ENCODE measurements around the gene LGALS1. TPM values are rescaled to one million over a fixed set of nuclear protein-coding genes. Genes with fewer than 3 reads are reported as not detected.
"Not testable (repeated sequence)": the region's sequence is repeated elsewhere in the genome, so short reads cannot be mapped to it uniquely, and the experiment has no call there.

LGALS1 gene
- total RNA-seq, 2 donors from 2014 or later, result 1,470 to 1,957 TPM

DNA sequence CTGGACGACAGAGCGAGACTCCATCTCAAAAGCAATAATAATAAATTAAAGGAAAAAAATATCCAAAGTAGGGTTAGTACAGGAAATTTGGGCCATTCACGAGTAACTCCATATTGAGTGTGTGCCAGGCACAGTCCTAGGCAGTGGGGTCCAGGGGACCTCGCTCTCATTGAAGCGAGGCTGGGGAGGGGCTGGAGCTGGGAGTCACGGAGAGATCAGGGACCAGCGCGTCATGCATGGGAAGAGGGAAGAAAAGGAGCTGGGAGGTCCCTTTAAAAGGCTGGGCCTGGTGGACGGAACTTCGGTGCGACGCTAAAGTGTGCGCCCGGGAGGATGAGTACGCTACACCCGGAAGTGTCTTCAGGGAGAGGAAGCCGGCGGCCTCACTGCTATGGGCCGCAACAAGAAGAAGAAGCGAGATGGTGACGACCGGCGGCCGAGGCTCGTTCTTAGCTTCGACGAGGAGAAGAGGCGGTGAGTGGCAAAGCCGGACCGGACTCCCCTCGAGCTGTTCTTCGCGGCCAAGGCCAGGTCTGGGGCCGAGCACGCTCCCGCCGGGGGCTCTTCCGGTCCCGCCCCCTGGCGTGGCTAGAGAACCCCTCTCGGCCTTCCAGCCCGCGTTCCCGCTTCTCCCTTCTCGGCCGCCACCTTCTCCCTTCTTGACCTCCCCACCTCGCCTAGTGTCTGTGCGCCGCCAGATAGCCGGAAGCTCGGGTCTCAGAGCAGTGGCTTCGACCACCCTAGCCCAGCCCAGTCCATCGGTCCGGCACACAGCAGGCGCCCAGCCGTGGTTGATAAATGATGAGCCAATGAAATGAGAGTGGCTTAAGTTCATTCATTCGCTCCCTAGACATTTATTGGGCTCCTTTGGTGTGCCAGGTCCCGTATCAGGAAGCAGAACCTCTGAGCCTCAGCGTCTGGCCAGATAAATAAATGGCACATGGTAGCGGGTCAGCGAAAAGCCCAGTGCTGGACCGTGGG, 10.9 kb downstream of the LGALS1 start, which contains the start of gene NOL12:
TSS of gene NOL12 (plus strand) at position 342 of the 981 bp plus-strand sequence. CDS start at position 392, 50 bp downstream.
- ATAC-seq (ENCODE audit: insufficient number of reproducible peaks, low FRiP score, low read depth) (peak; percentile 30), DNase-seq (ENCODE audit: low spot score) (peak; percentile 41)
- Histone ChIP-seq H3K9me3 (no peaks in the 10 kb centered on the region), H3K4me3 (peak within 1 kb of the TSS; percentile 99), H3K27me3 (replicated peaks; ENCODE audit: insufficient read depth) (no peaks in the 10 kb centered on the region), H3K27ac (peak within 1 kb of the TSS; percentile 81 to 89), H3K4me1 (ENCODE audit: control insufficient read depth in 1 of 2, low read depth in 2 of 2) (peaks cover 4 to 15% of the 10 kb centered on the region in 2 donors), H3K36me3 (peaks cover 14% of the 10 kb centered on the region)
- TF ChIP-seq, protein P1, sequence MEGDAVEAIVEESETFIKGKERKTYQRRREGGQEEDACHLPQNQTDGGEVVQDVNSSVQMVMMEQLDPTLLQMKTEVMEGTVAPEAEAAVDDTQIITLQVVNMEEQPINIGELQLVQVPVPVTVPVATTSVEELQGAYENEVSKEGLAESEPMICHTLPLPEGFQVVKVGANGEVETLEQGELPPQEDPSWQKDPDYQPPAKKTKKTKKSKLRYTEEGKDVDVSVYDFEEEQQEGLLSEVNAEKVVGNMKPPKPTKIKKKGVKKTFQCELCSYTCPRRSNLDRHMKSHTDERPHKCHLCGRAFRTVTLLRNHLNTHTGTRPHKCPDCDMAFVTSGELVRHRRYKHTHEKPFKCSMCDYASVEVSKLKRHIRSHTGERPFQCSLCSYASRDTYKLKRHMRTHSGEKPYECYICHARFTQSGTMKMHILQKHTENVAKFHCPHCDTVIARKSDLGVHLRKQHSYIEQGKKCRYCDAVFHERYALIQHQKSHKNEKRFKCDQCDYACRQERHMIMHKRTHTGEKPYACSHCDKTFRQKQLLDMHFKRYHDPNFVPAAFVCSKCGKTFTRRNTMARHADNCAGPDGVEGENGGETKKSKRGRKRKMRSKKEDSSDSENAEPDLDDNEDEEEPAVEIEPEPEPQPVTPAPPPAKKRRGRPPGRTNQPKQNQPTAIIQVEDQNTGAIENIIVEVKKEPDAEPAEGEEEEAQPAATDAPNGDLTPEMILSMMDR (IDR thresholded peaks at IDR 0.05), result peak; percentile 0

DNA sequence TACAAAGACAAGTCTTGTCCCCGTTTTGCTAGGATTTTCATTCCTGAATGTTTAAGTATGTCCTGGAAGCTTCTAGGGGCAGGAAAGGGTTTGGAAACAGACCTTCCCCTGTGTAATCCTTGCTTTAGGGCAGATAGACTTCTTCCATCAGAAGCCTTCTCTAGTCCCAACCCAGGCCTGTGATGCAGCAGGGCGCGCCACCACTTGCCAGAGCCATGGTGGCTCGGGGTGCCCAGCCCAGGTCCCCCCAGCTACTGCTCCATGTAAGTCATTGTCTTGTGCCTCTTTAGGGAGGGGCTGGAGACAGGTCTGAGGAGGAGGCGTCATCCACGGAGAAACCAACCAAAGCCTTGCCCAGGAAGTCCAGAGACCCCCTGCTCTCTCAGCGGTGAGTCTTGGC, 15.0 kb downstream of the LGALS1 start:
- no peak for ATAC-seq (ENCODE audit: insufficient number of reproducible peaks, low FRiP score, low read depth)
- TF ChIP-seq, protein P1 (IDR thresholded peaks at IDR 0.05), result no peak

DNA sequence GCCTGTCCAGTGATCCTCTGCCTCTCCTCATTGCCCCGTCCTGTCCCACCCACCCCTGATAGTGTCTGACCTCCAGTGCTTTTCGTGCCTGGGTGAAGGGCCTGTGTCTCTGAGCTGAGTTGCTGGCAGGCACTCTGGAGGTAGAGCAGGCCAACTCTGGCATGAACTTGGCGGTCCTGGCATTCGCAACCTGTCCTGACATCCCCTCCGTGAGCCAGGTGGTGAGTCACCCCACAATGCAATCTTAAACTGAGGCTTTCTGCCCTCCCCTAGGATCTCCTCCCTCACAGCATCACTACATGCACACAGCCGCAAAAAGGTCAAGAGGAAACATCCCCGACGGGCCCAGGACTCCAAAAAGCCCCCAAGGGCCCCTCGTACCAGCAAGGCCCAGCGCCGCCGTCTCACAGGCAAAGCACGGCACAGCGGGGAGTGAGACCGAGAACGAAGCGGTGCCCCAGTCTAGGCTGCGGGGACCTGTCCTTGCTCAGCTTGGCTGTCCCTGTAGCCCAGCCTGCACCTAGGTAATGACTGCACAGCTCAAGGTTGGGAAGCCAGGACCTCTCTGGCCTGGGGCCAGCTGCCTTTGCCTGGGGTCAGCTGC, 15.6 kb downstream of the LGALS1 start:
- H3K27me3 ChIP-seq (replicated peaks; ENCODE audit: insufficient read depth), result no peaks in the 10 kb centered on the region
- H3K27ac ChIP-seq, result no peak overlapping the region
- H3K36me3 ChIP-seq, result peaks cover 21% of the 10 kb centered on the region
- TF ChIP-seq, protein P1 (IDR thresholded peaks at IDR 0.05), result no peak
- ATAC-seq (ENCODE audit: insufficient number of reproducible peaks, low FRiP score, low read depth) (no peak), DNase-seq (ENCODE audit: low spot score) (no peak)
- no peak overlapping the region for H3K4me3 ChIP-seq
- H3K9me3 ChIP-seq, result no peaks in the 10 kb centered on the region
- peaks cover 7 to 17% of the 10 kb centered on the region in 2 donors for H3K4me1 ChIP-seq (ENCODE audit: control insufficient read depth in 1 of 2, low read depth in 2 of 2)

More for the DNA sequence above, 15.0 kb downstream of the LGALS1 start:
- Histone ChIP-seq H3K27me3 (replicated peaks; ENCODE audit: insufficient read depth) (no peaks in the 10 kb centered on the region), H3K9me3 (no peaks in the 10 kb centered on the region), H3K4me3 (no peak overlapping the region), H3K27ac (no peak overlapping the region), H3K36me3 (peaks cover 21% of the 10 kb centered on the region), H3K4me1 (ENCODE audit: control insufficient read depth in 1 of 2, low read depth in 2 of 2) (peaks cover 4 to 15% of the 10 kb centered on the region in 2 donors)
- DNase-seq (ENCODE audit: low spot score), result no peak

DNA sequence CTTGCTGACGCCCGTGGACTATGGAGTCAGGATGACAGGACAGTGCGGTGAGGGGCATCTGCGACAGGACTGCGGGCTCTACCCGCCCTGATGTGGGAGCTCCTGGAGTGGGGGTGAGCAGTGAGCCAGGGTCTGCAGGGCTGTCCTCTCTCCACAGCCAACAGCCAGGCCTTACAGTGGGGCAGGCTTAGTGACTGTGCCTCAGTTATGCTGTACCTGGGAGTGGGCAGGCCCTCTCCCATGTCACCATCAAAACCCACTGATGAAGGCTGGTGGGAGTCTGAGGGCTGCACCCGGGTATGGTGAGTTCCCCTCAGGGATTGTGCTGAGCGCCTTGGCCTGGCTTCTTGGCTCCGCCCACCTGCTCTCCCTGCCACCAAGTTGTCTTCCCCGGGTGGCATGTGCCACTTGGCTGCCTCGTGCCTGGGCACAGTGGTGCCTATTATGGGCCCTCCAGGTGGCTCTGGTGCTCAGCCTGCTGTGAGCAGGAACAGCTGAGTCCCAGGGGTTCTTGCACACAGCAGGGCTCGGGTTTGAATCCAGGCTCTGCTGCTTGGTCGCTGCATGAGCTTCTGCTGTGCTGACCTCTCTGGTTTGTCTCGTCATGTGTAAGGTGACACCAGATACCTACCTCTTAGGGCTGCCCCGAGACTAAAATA, 17.3 kb downstream of the LGALS1 start:
- ATAC-seq (ENCODE audit: insufficient number of reproducible peaks, low FRiP score, low read depth) (no peak), DNase-seq (ENCODE audit: low spot score) (no peak)
- Histone ChIP-seq H3K9me3 (no peaks in the 10 kb centered on the region), H3K27me3 (replicated peaks; ENCODE audit: insufficient read depth) (no peaks in the 10 kb centered on the region), H3K4me1 (ENCODE audit: control insufficient read depth in 1 of 2, low read depth in 2 of 2) (peaks cover 10 to 12% of the 10 kb centered on the region in 2 donors), H3K4me3 (no peak overlapping the region), H3K36me3 (peaks cover 21% of the 10 kb centered on the region), H3K27ac (no peak overlapping the region)
- TF ChIP-seq, protein P1 (IDR thresholded peaks at IDR 0.05), result no peak

DNA sequence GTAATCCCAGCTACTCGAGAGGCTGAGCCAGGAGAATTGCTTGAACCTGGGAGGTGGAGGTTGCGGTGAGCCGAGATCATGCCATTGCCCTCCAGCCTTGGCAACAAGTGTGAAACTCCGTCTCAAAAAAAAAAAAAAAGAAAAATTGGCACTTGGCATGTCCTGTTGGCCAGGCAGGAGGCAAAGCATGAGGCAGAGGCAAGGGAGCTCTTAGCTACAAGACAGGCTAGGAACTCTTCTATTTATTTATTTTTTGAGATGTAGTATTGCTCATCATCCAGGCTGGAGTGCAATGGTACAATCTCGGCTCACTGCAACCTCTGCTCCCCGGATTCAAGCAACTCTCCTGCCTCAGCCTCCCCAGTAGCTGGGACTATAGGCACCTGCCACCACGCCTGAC, 18.7 kb downstream of the LGALS1 start:
- DNase-seq (ENCODE audit: low spot score); H3K27me3 ChIP-seq (replicated peaks; ENCODE audit: insufficient read depth); ATAC-seq (ENCODE audit: insufficient number of reproducible peaks, low FRiP score, low read depth); H3K4me3 ChIP-seq; H3K27ac ChIP-seq; H3K9me3 ChIP-seq: not testable (repeated sequence)
- Histone ChIP-seq H3K4me1 (ENCODE audit: control insufficient read depth in 1 of 2, low read depth in 2 of 2) (peaks cover 10 to 12% of the 10 kb centered on the region in 2 donors), H3K36me3 (peaks cover 16% of the 10 kb centered on the region)

DNA sequence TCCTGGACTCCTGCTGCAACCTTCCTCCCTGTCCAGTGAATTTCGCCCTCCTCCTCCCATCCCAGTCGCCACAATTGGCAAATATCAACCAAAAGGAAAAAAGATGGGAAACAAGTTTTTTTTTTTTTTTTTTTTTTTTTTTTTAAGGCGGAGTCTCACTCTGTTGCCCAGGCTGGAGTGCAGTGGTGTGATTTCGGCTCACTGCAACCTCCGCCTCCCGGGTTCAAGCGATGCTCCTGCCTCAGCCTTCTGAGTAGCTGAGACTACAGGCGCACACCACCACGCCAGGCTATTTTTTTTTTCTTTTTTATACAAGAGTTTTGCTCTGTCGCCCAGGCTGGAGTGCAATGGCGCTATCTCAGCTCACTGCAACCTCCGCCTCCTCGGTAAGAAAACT, 20.8 kb downstream of the LGALS1 start:
- H3K27me3 ChIP-seq (replicated peaks; ENCODE audit: insufficient read depth); H3K36me3 ChIP-seq; ATAC-seq (ENCODE audit: insufficient number of reproducible peaks, low FRiP score, low read depth); DNase-seq (ENCODE audit: low spot score); H3K9me3 ChIP-seq: not testable (repeated sequence)
- peak overlapping the region; percentile 44 to 51 for H3K27ac ChIP-seq
- peaks cover 10 to 12% of the 10 kb centered on the region in 2 donors for H3K4me1 ChIP-seq (ENCODE audit: control insufficient read depth in 1 of 2, low read depth in 2 of 2)
- peak overlapping the region; percentile 65 for H3K4me3 ChIP-seq

Data from thoracic aorta (tissue), 2 donors.